WTC11 (cell line): ENCODE measurements around the gene MPIG6B. TPM values are rescaled to one million over a fixed set of nuclear protein-coding genes. Genes with fewer than 3 reads are reported as not detected.

Experiments used
- ATAC-seq: fragments of 200-7000 bp; cut with Tn5 transposase; 2 replicates; pipeline ENCODE4 v1.10.0; 2021; ENCODE audit warnings: mild to moderate bottlenecking, moderate library complexity
- CTCF ChIA-PET: fragments of 300-600 bp; sonication (Branson Sonifier 250); formaldehyde crosslinking; loops from one replicate; lab custom pipeline; 2021; ENCODE audit warnings: antibody characterized with exemption; lab: Charles Lee
- POLR2A ChIA-PET: fragments of 350-600 bp; sonication (Branson Sonifier 250); formaldehyde crosslinking; loops from one replicate; lab custom pipeline; 2021; ENCODE audit warnings: antibody characterized with exemption; lab: Charles Lee
- DNase-seq: peaks from one replicate; pipeline ENCODE4 v3.0.0; 2021; ENCODE audit warnings: low spot score
- H3K27ac Mint-ChIP-seq: 2 replicates; pipeline ENCODE4 v1.8.0; 2021; ENCODE audit warnings: mixed read lengths
- H3K27me3 Mint-ChIP-seq: 2 replicates; pipeline ENCODE4 v1.8.0; 2021; ENCODE audit warnings: low read depth, mild to moderate bottlenecking, moderate library complexity, mixed read lengths
- H3K36me3 Mint-ChIP-seq: 2 replicates; pipeline ENCODE4 v1.8.0; 2021; ENCODE audit warnings: mixed read lengths
- H3K4me1 Mint-ChIP-seq: 2 replicates; pipeline ENCODE4 v1.8.0; 2022; ENCODE audit warnings: mixed read lengths
- H3K4me3 Mint-ChIP-seq: 2 replicates; pipeline ENCODE4 v1.8.0; 2021; ENCODE audit warnings: mild to moderate bottlenecking, moderate library complexity, mixed read lengths
- H3K9me3 Mint-ChIP-seq: 2 replicates; pipeline ENCODE4 v1.8.0; 2021; ENCODE audit warnings: mixed read lengths
- CBFB ChIP-seq: sonication (generic); formaldehyde crosslinking; IDR thresholded peaks from 2 replicates; pipeline ENCODE4 v1.8.1; 2022; ENCODE audit warnings: mild to moderate bottlenecking, low read depth, missing genetic modification reagents
- CDX4 ChIP-seq: fragments of 250-450 bp; sonication (Bioruptor Pico); IDR thresholded peaks from 2 replicates; pipeline ENCODE4 v1.9.0; 2021; ENCODE audit warnings: moderate library complexity, mild to moderate bottlenecking, inconsistent platforms, borderline replicate concordance
- CREB1 ChIP-seq: sonication (generic); formaldehyde crosslinking; IDR thresholded peaks from 2 replicates; pipeline ENCODE4 v1.8.0; 2023; ENCODE audit warnings: mild to moderate bottlenecking, missing genetic modification reagents
- FOXJ3 ChIP-seq: sonication (generic); formaldehyde crosslinking; IDR thresholded peaks from 2 replicates; pipeline ENCODE4 v1.9.0; 2021; ENCODE audit warnings: missing genetic modification reagents, mild to moderate bottlenecking, borderline replicate concordance
- GTF2I ChIP-seq: fragments of 250-450 bp; sonication (Bioruptor Pico); conservative IDR thresholded peaks from 2 replicates; pipeline ENCODE4 v1.4.0; 2021; ENCODE audit warnings: mild to moderate bottlenecking
- HMGA2 ChIP-seq: fragments of 250-450 bp; sonication (Bioruptor Pico); IDR thresholded peaks from 2 replicates; pipeline ENCODE4 v1.4.0; 2021; ENCODE audit warnings: mild to moderate bottlenecking, moderate library complexity
- JAZF1 ChIP-seq: fragments of 250-450 bp; sonication (Bioruptor Pico); IDR thresholded peaks from 2 replicates; pipeline ENCODE4 v1.9.0; 2021; ENCODE audit warnings: moderate library complexity, mild to moderate bottlenecking, inconsistent platforms
- KAT7 ChIP-seq: sonication (generic); formaldehyde crosslinking; IDR thresholded peaks from 2 replicates; pipeline ENCODE4 v1.8.1; 2023; ENCODE audit warnings: missing genetic modification reagents, mild to moderate bottlenecking, borderline replicate concordance
- MAX ChIP-seq: sonication (generic); formaldehyde crosslinking; IDR thresholded peaks from 2 replicates; pipeline ENCODE4 v1.8.0; 2022; ENCODE audit warnings: mild to moderate bottlenecking, missing genetic modification reagents
- NFATC4 ChIP-seq: fragments of 250-450 bp; sonication (Bioruptor Pico); IDR thresholded peaks from 2 replicates; pipeline ENCODE4 v1.9.0; 2021; ENCODE audit warnings: mild to moderate bottlenecking
- NFE2L1 ChIP-seq: sonication (generic); formaldehyde crosslinking; IDR thresholded peaks from 2 replicates; pipeline ENCODE4 v1.8.1; 2023; ENCODE audit warnings: missing genetic modification reagents
- OVOL2 ChIP-seq: fragments of 250-450 bp; sonication (Bioruptor Pico); IDR thresholded peaks from 2 replicates; pipeline ENCODE4 v1.9.0; 2021; ENCODE audit warnings: mild to moderate bottlenecking, borderline replicate concordance
- PRDM15 ChIP-seq: sonication (generic); formaldehyde crosslinking; IDR thresholded peaks from 2 replicates; pipeline ENCODE4 v1.8.0; 2022; ENCODE audit warnings: missing genetic modification reagents
- RELA ChIP-seq: sonication (generic); formaldehyde crosslinking; IDR thresholded peaks from 2 replicates; pipeline ENCODE4 v1.8.1; 2022; ENCODE audit warnings: missing genetic modification reagents, mild to moderate bottlenecking, borderline replicate concordance
- SMAD4 ChIP-seq: sonication (generic); formaldehyde crosslinking; IDR thresholded peaks from 2 replicates; pipeline ENCODE4 v1.8.0; 2022; ENCODE audit warnings: mild to moderate bottlenecking, missing genetic modification reagents
- ZMAT4 ChIP-seq: fragments of 250-450 bp; sonication (Bioruptor Pico); IDR thresholded peaks from 2 replicates; pipeline ENCODE4 v1.9.0; 2021; ENCODE audit warnings: mild to moderate bottlenecking
- ZNF281 ChIP-seq: sonication (generic); formaldehyde crosslinking; IDR thresholded peaks from 2 replicates; pipeline ENCODE4 v1.8.0; 2023; ENCODE audit warnings: mild to moderate bottlenecking, missing genetic modification reagents
- ZNF423 ChIP-seq: fragments of 250-450 bp; sonication (Bioruptor Pico); IDR thresholded peaks from 2 replicates; pipeline ENCODE4 v2.1.2; 2022; ENCODE audit warnings: mild to moderate bottlenecking, moderate library complexity
- ZNF532 ChIP-seq: fragments of 250-450 bp; sonication (Bioruptor Pico); IDR thresholded peaks from 2 replicates; pipeline ENCODE4 v1.9.0; 2021; ENCODE audit warnings: mild to moderate bottlenecking, borderline replicate concordance
- total RNA-seq: library from RNA; stranded (reverse); gene quantifications from 3 replicates; pipeline ENCODE4 v1.2.3, GENCODE V29; 2021

The MPIG6B gene
- total RNA-seq, 1 experiment from 2014 or later, result 0.09 TPM

- no peak for TF ChIP-seq ZNF281 (CRISPR knock-in tag)
- TF ChIP-seq NFATC4 (CRISPR knock-in tag), result no peak
Observed at GRCh38 chr6:31713465-31713864, 9.7 kb upstream of the MPIG6B start (continued).

GRCh38 chr6:31713991-31714684 lies 9.0 kb upstream of the MPIG6B start:
- ATAC-seq (peak; percentile 39), DNase-seq (no peak)
- Mint-ChIP-seq H3K27ac (no peak overlapping the region), H3K9me3 (no peaks in the 10 kb centered on the region), H3K4me3 (no peak overlapping the region), H3K27me3 (no peaks in the 10 kb centered on the region; the same call in 1 of the 2 replicates), H3K4me1 (peaks cover 46% of the 10 kb centered on the region), H3K36me3 (no peaks in the 10 kb centered on the region)
- no peak for TF ChIP-seq KAT7 (CRISPR knock-in tag)
- no peak for TF ChIP-seq MAX
- TF ChIP-seq RELA, result no peak
- TF ChIP-seq NFE2L1 (CRISPR knock-in tag), result no peak
- peak; percentile 66 for TF ChIP-seq ZNF423 (CRISPR knock-in tag)
- TF ChIP-seq PRDM15 (CRISPR knock-in tag), result no peak
- no peak for TF ChIP-seq JAZF1
- CTCF ChIA-PET, result interaction anchor here (0.5 to 2.3 kb wide), 13 partner anchors 10 to 482 kb away, joined by 3 to 24 read pairs (median 4); partner anchors contain the start of genes ABHD16A, DDAH2 and VARS1
- POLR2A ChIA-PET, result interaction anchor here (0.8 to 1.5 kb wide), 3 partner anchors 13 to 113 kb away, joined by 3 to 6 read pairs (median 4); partner anchors contain the start of gene HSPA1B

- no peak within 1 kb of the TSS for H3K27ac Mint-ChIP-seq
- DNase-seq, result no peak
- no peaks in the 10 kb centered on the region for H3K36me3 Mint-ChIP-seq
- ATAC-seq, result no peak
- H3K4me1 Mint-ChIP-seq, result peaks cover 45% of the 10 kb centered on the region
- no peaks in the 10 kb centered on the region; the same call in 1 of the 2 replicates for H3K27me3 Mint-ChIP-seq
- H3K4me3 Mint-ChIP-seq, result no peak within 1 kb of the TSS
- H3K9me3 Mint-ChIP-seq, result no peaks in the 10 kb centered on the region
- POLR2A ChIA-PET, result interaction anchor here (1.2 kb wide), 1 partner anchor 112 kb away, joined by 6 read pairs; the partner anchor contains the start of gene HSPA1B
- CTCF ChIA-PET, result interaction anchor here (1.1 to 2.3 kb wide), 5 partner anchors 12 to 237 kb away, joined by 3 to 24 read pairs (median 6); partner anchors contain the start of genes ABHD16A and DDAH2
- TF ChIP-seq ZMAT4, result no peak
- TF ChIP-seq SMAD4 (CRISPR knock-in tag), result no peak
- TF ChIP-seq ZNF532 (CRISPR knock-in tag), result no peak
- no peak for TF ChIP-seq CBFB (CRISPR knock-in tag)
- TF ChIP-seq CREB1 (CRISPR knock-in tag), result no peak
- TF ChIP-seq CDX4, result no peak
- TF ChIP-seq FOXJ3 (CRISPR knock-in tag), result no peak
- no peak for TF ChIP-seq RELA
- TF ChIP-seq GTF2I (CRISPR knock-in tag), result no peak
- no peak for TF ChIP-seq OVOL2 (CRISPR knock-in tag)
- TF ChIP-seq HMGA2 (CRISPR knock-in tag), result no peak
Observed at GRCh38 chr6:31715022-31715958, 7.9 kb upstream of the MPIG6B start, which contains the start of gene LY6G6D. Gene LY6G6D (plus strand): TSS chr6:31715348. CDS start chr6:31715356, 8 bp downstream.
